Endothelial cell of umbilical vein (primary cell): ENCODE data around the gene ODF2L.

Experiments used
- CTCF ChIP-seq, 2 donors: IDR thresholded peaks; 1 replicate in 1 of 2; 2 replicates in 1 of 2; pipeline ENCODE4 v1.5.1; 2011; ENCODE audit warnings: low read length in 2 of 2, mild to moderate bottlenecking in 2 of 2, moderate library complexity in 2 of 2, control low read depth in 1 of 2, inconsistent platforms in 1 of 2, low read depth in 1 of 2; ENCODE audit not compliant: insufficient read depth in 1 of 2; ENCODE audit errors: extremely low read depth in 1 of 2
- GATA2 ChIP-seq: IDR thresholded peaks from 2 replicates; pipeline ENCODE4 v1.7.0; 2011; ENCODE audit warnings: low read depth, mild to moderate bottlenecking, moderate library complexity, mixed read lengths, low read length; ENCODE audit not compliant: insufficient read length, insufficient read depth
- MAX ChIP-seq: IDR thresholded peaks from 2 replicates; pipeline ENCODE4 v1.6.1; 2011; ENCODE audit not compliant: insufficient read depth, insufficient read length
- POLR2A ChIP-seq: IDR thresholded peaks from 2 replicates; pipeline ENCODE4 v1.6.1; 2012; ENCODE audit warnings: low read depth, mild to moderate bottlenecking, control low read depth, low read length

- TF ChIP-seq CTCF (IDR thresholded peaks at IDR 0.05; ENCODE audit: extremely low read depth in 1 of 2, insufficient read depth in 1 of 2, low read depth in 1 of 2, low read length in 2 of 2) (no peak), POLR2A (no peak), GATA2 (no peak), MAX (no peak)
Measured at GRCh38 chr1:86317926-86318325, 78.2 kb downstream of the ODF2L start.
